DMS79 (cell line): ENCODE results near the gene FAM43B.

Experiments used
- DNase-seq: peaks from one replicate; lab custom pipeline; 2025; lab: John Stamatoyannopoulos, UW

Gene FAM43B

DNA sequence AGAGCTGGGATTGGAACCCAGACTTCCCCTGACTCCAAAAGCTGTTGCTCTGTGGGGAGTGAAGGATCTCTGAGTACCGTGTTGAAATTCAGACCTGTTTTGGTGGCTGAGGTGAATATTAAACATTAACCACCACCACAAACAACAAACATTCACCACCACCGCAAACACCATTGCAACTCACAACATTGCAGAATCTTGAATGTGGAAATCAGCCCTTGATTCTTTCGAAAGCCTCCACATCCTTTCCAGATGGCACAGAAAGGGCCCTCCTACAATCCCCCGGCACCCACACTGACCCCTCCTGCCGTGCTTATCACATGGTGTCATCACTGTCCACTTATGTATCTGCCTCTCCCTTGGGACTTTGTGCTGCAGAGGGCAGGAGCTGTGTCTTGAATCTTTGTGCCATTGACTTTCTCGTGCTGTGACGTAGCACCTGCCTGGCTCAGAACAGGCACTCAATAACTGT, 38.0 kb downstream of the FAM43B start:
- no peak for DNase-seq

DNA sequence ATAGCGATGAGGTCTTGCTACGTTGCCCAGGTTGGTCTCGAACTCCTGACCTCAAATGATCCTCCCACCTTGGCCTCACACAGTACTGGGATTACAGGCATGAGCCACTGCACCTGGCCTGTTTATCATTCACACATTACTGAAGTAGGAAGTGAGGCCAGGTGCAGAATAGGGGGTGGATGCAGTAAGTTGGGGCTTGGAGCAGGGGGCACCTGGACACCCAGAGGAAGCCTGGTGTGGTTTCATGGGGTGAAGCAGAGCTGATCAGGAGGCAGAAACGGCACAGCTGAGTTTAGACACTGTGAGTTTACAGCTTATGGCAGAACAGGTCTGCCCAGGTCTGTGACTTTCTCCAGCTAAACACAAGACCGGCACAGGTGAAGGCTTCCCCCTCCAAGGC, 41.4 kb downstream of the FAM43B start:
- DNase-seq, result no peak

DNA sequence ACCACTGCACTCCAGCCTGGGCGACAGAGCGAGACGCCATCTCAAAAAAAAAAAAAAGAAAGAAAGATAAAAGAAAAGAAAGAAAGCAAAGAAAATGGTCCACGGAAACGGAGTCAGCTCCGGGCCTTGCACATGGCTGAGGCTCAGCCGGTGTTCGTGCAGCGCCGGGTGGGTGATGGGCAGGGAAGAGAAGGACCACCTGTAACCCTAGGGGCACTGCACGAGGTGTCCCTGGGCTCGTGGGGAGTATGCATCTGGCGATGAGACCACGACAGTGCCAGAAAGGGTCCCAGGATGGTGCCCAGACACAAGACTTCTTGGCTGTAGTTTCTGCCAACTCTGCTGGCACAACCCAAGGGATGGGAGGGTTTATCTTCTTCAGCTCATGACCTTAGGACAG, 42.4 kb downstream of the FAM43B start:
- no peak for DNase-seq

DNA sequence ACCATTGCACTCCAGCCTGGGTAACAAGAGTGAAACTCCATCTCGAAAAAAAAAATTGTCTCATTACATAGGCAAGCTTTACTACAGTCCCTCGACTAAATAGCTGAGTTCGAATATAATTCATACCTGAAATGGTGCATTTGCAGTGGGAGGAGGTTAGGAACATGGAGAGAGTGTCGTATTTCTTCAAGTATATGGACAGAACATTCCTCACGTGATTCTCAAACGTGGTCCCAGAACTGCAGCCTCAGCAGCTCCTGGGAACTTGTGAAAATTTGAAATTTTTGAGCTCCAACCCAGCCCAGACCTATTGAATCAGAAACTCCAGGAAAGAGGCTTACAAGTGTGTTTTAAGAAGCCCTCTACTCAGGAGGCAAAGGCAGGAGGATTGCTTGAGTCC, 43.7 kb downstream of the FAM43B start:
- no peak for DNase-seq

DNA sequence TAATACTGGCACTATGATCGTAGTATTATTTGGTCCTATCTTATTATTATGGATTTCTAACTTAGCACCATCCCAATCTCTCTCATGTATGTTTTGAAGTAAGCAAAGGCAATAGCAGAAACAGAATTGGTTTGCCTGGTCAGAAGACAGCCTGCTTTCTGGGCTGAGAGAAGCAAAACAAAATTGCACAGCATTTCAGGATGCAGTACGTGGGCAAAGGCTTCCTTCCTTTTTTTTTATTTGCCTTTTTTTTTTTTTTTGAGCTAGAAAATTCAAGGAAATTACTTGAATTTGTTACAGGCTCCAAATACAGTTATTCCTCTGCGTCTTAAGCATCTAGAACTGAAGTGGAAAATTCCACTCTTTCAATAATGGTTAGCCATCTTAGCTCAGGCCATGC, 45.3 kb downstream of the FAM43B start:
- DNase-seq, result no peak

DNA sequence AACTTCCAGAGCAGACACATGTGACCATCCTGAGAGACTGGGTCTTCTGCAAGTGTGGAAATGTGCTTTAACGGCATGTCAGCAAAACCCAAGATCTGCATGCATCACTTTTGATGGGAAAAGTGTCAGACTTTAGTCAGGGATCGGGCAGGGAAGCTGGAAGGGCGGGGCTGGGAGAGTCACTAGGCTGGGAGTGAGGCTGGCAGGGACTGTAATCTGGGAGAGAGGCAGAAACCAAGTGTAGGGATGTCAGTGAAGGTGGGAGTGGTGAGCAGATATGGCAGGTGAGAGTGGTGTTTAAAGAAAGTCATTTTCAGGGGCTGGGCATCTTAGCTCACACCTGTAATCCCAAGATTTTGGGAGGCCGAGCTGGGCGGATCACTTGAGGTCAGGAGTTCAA, 47.8 kb downstream of the FAM43B start:
- no peak for DNase-seq

DNA sequence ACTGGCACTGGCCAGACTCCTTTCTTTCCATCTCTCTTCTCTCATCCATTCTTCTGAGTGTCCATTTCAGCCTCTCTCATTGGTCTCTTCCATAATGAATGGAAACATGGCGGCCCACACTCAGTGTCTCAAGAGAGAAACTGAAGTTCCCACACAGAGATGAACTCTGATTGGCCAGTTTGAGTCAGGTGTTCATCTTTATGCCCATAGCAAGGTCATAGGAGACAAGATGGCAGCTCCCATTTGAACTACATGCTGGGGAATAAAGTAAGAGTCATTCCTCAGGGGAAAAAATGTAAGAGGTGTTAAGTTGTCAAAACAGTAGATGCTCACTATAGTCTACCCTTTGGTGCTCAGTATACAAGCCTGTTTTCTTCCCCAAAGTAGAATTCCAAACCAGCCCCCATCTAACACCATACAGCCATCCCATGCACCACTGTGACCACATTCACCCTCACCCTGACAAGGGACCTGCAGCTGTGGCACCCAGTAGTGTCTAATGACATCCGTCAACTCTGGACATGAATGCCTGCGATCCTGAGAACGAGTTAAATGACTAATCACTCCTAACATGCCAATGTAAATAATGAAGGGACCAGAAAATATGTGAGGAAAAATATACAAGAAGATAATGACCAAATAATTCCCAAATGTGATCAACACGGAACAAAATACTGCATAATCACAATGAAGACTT, 48.9 kb downstream of the FAM43B start:
- no peak for DNase-seq

DNA sequence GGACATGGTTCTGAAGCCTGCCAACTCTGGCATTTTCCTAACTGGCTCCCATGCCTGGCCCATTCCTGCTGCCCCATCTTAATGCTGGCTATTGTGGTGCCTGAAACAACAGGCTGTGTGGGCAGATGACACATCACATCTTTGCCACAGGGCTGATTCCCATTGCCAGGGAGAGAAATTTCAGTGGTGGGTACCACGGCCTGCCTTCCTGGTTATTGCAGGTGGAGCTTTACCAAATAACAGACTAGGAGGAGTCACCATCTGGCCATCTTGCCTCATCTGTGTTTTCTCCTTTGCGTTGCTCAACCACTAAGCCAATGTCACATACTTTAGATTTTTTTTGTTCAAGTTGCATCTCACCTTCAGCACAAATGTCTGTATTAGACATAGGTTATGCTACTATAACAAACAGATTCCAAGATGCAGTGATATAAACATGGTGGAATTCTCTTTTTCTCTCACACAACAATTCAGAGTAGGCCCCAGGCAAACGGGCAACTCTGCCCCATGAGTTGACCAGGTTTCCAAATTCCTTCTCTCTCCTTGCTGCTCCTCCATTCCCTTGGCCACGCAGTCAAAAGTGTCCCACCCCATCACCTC, 50.6 kb downstream of the FAM43B start:
- DNase-seq, result no peak

DNA sequence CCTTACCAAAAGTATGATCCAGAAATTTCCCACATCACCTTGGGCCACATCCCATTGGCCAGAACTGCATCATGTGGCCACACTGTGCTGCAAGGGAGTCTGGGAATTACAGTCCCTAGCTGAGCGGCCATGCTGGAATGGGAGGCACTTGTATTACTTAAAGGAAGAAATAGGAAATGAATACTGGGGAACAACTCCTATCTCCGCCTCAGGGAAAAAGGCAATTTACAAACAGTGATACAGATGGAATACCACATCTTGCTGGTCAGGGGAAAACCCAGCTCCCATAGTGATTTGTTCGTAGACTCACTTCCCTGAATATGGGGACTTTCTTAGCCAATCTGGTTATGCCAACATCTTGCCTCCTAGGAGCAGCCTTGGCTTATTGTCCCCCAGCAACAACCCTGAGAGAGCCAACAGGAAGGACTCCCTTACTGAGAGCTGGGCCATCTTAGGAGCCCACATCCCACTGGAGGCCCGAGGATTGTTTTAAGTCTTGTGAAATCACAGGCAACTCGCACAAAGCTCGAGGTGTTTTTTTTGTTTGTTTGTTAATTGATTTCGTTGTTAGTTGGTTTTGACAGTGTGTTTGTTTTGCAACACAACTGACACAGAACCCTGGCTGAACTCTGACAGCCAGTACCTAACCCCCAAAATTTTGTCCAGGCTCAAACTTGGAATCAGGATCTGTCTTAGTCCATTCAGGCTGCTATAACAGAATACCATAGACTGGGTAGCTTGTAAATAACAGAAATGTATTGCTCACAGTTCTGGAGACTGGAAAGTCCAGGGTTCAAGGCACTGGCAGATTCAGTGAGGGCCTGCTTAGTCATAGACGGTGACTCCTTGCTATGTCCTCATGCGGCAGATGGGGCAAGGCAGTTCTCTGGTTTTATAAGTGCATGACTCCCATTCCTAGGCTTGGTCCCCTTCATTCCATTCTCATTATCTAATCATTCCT, 51.4 kb downstream of the FAM43B start:
- DNase-seq, result no peak
